Measurements from ENCODE around the gene NAP1L1.

- TF ChIP-seq CTCF (IDR thresholded peaks at IDR 0.05), result no peak
- TF ChIP-seq POLR2A (IDR thresholded peaks at IDR 0.05), result no peak
These were observed 10.9 kb downstream of the NAP1L1 start for GRCh38 chr12:76073561-76073960.

Measured in thyroid gland (tissue), 4 donors.